NK-92 (cell line): ENCODE data around the gene C8G.

Source experiments
- DNase-seq: peaks from one replicate; lab custom pipeline; 2025; ENCODE audit not compliant: unreplicated experiment; lab: John Stamatoyannopoulos, UW

C8G gene

DNA sequence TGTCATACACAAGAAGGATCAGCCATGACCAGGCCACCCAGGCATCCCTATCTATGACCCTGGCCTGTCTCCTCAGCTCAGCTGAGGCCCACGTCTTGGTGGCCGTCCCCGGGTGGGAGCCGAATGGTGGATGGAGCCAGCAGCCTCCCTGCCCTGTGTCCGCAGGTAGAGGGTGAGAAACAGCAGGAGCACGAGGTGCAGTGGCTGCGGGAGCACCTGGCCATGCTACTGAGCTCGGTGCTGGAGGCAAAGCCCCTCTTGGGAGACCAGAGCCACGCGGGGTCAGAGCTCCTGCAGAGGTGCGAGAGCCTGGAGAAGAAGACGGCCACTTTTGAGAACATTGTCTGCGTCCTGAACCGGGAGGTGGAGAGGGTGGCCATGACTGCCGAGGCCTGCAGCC is 25.0 kb upstream of the C8G start:
- no peak for DNase-seq

DNA sequence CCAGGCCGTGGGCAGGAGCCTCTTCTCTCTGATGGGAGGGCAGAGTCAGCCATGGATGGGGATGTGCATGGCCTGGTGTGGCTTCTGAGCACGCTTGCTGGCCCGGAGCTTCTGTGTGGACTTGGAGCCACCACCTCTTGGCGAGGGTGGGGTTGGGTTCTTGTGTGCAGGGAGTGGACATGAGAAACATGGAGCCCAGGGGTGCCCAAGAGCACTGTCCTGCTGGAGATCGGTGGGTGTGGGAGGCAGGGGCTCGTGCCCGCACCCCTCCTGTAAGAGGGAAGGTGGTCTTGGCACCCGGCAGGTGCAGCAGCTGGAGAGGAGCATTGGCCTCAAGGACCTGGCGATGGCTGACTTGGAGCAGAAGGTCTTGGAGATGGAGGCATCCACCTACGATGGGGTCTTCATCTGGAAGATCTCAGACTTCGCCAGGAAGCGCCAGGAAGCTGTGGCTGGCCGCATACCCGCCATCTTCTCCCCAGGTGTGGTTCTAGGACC is 24.3 kb upstream of the C8G start:
- no peak for DNase-seq

DNA sequence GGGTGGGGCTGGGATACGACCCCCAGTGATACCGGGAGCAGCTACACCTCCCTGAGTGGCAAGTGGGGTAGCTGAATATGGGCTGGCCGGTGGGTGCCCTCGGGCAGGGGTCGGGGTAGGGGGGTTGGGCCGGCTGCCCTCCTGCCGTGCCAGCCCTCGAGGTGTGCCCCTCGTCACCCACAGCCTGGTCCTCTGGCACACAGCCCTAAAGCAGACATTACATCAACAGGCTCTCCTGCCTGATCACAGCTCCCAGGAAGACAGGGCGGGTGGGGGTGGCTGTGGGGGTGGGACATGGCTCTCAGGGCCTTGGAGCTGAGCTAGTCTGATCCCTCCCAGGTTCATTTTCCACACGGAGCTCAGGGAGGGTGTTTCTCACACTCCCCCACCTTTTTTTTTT is 23.7 kb upstream of the C8G start:
- DNase-seq = no peak

DNA sequence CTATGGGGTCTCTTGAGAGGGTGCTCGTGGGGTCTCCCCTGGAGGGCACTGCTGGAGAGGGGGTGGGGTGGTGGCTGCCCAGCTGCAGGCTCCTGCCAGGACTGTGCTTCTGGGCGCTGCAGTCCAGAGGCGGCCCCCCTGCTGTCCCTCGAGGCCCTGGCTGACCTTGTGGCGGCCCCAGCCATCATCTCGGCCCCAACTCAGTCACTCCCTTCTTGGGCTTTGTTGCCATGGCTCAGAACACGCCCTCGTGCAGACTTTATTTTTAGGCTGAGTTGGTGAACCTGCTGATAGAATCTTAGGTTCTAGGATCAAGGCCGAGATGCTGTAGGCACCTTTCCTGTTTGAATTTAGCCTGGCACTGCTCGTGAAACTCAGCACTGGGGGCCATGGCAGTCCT is 23.3 kb upstream of the C8G start:
- DNase-seq = no peak

DNA sequence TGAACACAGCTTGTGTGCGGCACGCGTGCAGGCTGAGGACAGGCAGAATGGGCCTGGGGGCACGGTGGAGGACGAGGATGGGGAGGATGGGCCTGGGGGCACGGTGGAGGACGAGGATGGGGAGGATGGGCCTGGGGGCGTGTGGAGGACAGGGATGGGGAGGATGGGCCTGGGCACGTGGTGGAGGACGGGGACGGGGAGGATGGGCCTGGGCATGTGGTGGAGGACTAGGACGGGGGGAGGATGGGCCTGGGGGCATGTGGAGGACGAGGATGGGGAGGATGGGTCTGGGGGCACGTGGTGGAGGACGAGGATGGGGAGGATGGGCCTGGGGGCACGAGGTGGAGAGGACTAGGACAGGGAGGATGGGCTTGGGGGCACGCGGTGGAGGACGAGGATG is 22.5 kb upstream of the C8G start:
- no peak for DNase-seq

DNA sequence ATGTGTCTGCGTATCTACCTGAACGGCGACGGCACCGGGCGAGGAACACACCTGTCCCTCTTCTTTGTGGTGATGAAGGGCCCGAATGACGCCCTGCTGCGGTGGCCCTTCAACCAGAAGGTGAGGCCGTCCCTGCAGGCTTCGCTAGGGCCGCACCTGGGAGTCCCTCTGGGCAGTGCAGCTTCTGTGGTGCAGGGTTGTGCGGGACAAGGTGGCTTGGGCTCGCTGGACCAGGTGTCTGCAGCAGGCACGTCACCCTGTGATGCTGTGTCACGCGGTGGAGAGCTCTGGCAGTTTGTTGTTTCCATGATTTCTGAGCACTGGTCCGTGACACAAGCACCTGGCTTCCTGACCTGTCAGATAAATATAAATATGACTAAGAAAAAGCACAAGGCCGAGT is 21.2 kb upstream of the C8G start:
- no peak for DNase-seq

DNA sequence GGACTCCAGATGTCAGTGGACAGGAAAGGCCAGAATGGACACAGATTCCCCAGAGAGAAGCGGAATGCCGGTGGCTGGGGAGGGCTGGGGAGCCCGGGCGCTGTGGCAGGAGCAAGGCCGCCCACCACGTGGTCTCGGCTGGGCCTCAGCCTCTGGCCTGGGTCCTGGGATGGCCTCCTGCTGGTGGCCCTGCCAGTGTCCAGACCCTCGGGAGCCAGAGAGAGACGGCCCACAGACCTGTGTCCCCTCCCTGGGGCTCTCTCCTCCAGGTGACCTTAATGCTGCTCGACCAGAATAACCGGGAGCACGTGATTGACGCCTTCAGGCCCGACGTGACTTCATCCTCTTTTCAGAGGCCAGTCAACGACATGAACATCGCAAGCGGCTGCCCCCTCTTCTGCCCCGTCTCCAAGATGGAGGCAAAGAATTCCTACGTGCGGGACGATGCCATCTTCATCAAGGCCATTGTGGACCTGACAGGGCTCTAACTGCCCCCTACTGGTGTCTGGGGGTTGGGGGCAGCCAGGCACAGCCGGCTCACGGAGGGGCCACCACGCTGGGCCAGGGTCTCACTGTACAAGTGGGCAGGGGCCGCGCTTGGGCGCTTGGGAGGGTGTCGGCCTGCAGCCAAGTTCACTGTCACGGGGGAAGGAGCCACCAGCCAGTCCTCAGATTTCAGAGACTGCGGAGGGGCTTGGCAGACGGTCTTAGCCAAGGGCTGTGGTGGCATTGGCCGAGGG is 19.5 kb upstream of the C8G start:
- no peak for DNase-seq

DNA sequence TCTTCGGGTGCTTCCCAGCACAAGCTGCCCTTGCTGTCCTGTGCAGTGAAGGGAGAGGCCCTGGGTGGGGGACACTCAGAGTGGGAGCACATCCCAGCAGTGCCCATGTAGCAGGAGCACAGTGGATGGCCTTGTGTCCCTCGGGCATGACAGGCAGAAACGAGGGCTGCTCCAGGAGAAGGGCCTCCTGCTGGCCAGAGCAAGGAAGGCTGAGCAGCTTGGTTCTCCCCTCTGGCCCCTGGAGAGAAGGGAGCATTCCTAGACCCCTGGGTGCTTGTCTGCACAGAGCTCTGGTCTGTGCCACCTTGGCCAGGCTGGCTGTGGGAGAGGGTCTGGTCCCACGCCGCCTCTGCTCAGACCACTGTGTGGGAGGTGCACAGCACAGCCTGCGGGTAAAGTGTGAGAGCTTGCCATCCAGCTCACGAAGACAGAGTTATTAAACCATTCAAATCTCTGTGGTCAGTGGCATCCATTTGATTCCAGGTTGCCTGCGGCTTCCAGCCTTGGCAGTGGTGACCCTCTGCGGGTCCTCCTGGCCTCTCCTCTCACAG is 18.8 kb upstream of the C8G start:
- no peak for DNase-seq

DNA sequence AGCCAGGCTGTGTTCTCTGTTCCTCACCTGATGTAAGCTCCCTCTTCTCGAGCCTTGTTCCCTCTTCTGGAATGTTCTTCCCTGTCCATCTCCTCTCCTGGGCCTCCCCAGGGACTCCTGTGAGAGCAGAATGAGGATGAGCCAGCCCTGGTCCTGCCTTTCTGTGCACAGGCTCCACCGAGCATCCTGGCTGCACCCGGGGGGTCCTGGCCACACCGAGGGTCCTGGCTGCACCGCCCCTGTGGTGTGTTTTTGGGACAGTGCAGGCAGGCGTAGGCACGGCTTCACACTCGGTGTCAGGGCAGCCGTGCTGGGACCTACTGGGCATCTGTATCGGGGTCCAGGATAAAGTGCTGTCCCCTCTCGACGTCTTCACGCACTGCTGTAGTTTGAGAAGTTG is 18.3 kb upstream of the C8G start:
- DNase-seq = no peak

DNA sequence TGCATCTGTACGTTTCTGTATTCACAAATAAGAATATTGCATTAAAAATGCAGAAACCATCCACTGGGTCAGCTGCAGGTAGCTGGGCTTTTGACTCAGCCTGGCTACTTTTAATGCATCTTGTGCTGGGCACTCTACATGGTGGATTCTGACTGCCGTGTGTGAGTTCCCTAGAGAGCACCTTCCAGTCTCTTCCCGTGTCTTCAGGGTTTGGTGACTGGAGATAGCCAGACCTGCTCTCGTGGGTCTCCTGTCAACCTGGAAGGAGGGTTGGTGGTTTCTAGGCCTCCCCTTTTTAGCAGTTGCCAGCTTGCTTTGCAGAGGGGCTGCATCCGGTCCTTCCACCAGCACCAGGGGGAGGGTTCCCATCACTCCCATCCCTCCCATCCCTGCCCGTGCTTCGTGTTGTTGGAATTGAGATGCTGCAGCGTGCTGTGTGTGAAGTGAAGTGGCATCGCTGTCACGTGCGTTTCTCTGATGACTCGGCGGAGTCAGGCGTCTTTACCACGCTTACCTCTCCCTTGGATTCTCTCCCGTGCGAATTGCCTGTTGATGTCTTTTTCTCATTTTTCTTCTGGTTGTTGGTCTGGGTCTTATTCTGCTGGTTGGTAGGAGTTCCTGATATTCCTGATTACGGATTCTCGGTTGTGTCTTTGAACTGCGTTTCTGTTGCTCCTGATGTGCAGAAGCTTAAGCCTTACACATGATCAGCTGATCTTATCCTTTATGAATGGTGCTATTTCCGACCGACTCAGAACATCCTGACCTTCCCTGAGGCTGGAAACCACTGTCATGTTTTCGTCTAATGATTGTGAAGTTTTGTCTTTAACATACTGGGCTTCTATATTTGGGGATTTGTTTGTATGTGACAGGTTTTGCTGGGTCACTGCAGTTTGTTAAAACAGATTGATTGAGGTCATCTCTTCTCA is 17.4 kb upstream of the C8G start:
- no peak for DNase-seq

DNA sequence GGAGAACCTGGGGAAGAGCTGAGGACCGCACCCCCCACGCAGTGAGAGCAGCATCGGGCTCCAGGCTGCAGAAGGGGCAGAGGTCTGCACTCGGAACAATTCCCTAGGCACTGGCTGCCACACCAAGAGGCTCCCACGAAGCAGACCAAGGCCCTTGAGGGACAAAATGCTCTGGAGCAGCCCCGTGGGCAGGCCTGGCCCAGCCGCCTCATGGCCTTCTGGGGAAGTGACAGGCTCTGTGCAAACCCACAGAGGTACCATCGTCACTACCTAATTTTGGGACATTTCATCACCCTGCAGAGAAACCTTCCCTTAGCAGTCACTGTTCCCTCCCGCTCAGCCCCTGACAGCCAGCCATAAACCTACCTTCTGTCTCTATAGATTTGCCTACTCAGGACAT is 16.5 kb upstream of the C8G start:
- DNase-seq = no peak

DNA sequence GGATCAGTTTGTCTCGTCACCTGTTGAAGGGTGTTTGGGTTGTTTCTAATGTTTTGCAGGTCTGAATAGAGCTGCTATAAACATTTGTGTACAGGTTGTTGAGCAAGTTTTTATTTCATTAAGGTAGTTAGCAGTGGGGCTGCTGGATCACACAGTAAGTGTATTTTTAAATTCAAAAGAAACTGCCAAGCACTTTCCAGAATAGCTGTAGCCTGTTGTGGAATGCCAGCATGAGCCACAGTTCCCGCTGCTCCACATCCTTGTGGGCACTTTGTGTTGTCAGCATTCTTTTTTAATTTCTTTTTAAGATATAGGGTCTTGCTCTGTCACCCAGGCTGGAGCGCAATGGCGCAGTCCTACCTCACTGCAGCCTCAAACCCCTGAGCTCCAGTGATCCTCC is 15.0 kb upstream of the C8G start:
- no peak for DNase-seq

DNA sequence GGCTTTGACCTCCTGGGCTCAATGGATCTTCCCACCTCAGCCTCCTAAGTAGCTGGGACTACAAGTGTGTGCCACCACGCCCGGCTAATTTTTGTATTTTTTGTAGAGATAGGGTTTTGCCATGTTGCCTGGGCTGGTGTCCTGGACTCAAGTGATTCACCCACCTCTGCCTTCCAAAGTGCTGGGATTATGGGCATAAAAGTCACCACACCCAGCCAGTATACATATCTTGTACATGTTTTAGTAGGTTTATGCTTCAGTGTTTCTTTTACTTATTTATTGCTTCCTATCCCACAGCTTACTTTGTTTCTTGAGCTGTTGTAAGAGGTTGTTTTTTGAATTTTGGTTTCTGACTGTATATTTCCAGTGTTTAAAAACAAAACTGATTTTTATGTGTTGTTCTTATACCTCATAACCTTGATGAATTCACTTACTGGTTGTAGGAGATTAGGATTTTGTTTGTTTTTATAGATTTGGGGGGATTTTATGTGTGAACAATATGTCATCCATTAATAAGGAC is 13.4 kb upstream of the C8G start:
- no peak for DNase-seq

DNA sequence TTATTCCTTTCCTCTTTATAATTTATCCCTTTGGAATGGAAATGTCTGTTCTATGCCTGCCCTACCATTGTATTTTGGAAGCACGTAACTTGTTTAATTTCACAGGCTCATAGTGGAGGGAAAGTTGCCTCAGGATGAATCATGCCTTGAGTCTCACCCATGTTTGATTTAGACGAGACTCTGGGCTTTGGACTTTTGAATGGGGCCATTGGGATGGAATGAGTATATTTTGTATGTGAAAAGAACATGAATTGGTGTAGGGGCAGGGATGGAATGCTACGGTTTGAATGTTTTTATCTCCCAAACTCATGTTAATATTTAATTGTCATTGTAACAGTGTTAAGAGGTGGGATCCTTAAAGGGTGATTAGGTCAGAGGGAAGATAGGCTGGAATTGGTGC is 10.8 kb upstream of the C8G start:
- DNase-seq = no peak

DNA sequence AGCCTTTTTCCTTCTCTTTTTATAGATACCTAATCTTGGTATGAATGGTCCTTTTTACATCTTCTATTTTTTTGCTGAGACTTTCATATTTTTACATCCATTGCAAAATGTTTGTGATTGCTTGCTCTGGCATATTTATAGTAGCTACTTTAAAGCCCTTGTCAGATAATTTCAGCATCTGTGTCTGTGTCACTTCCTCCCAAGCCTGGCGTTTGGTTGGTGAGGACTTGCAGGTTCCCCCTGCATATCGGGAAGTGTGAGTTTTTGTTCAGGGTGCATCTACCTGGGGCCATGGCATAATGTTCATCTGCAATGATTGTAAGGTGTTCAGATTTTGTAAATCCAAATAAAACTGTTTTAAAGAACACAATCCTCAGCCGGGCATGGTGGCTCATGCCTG is 9.4 kb upstream of the C8G start:
- DNase-seq = no peak

DNA sequence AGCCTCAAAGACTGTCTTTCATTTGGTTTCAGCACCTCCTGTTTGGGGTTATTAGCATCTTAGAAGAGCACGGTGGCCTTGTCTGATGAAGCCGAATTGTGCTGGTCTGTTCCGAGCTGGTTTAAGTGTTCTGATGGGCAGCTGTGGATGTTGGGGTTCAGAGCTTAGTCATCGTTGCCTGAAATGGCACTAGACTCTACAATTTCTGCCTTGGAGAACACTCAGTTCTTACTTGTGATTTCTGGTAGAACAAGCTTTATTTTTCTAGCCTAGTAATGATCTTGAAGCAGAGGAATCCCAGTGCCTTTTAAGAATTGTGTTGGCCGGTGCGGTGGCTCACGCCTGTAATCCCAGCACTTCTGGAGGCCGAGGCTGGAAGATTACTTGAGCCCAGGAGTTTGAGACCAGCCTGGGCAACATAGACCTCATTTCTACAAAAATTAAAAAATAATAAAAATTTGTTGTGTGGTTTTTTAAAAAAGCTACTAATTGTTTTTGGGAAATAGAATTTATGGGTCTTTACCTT is 8.3 kb upstream of the C8G start:
- no peak for DNase-seq

DNA sequence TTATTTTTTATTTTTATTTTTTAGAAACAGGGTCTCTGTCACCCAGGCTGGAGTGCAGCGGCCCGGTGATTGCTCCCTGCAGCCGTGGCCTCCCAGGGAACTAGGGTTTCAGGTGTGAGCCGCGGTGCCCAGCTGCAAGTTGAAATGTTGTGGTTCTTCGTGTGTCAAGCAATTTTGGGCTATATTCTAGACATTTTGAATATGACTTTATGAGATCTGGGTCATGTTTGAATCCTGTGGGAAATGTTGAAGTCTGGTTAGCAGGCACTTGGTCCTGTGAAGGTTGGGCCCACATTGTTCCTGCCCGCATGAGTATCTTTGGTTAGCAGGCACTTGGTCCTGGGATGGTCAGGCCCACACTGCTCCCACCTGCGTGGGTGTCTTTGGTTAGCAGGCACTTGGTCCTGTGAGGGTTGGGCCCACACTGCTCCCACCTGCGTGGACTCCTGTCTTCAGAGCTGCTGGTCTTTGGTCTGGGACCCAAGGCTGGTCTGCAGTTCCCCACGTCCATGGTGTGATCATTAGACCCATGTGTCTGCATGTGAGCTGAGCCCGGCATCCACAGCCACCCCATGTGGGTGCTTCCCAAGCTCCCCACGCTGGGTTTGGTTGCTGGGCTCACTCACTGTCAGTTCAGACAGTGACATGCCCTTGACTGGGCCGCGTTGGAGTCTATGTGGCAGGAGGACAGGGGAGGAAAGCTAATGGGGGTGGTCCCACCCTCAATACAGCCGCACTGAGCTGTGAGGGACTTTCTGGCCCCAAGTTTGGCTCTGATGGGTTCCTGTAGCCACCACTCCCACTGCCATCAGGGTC is 7.6 kb upstream of the C8G start:
- no peak for DNase-seq

DNA sequence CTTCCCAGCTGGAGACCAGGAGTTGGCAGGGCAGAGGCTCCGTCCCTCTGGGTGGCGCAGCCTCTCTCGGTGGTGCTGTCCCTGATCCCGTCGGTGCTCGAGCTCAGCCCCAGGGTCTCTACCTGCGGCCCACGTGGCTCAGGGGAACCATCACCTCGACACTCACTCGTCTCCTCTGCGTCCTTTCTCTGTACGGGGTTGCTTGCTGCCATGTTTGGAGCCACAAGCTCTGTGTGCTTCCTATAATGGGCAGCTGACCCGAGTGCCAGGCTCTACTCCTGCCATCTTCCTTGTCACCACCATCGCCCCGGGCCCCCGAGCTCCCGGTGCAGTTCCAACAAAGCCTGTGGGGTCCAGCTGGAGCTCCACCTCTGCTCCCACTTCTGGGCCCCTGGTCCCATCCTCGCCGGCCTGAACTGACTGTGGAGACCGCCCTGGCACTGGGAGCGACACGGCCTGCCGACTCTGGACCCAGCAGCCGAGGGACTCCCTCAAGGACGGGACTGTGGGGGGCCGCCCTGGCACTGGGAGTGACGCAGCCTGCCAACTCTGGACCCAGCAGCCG is 5.5 kb upstream of the C8G start:
- DNase-seq = no peak

DNA sequence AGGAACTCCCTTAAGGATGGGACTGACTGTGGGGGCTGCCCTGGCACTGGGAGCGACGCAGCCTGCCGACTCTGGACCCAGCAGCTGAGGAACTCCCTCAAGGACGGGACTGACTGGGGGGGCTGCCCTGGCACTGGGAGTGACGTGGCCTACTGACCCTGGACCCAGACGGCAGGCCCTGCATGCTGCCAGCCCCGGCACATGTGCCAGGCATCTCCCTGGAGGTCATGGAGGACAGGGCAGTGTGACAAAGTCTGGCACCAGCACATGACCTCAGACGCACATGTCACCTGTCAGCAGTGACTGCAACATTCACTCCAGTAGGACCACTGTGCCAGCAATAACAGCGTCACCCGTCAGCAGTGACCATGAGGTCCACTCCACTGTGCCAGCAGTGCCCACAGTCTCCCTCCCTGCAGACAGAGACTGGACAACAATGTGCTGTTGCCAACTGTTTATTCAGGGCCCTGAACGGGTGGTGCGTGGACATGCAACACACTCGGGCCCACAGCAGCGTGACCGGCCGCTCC is 5.0 kb upstream of the C8G start:
- DNase-seq = no peak
